GM18505 (cell line): ENCODE measurements around the gene TEX53.

ENCODE experiments used
- ATAC-seq: cut with Tn5 transposase; IDR thresholded peaks from one replicate; pipeline ENCODE4 v1.9.1; 2021; ENCODE audit not compliant: unreplicated experiment
- POLR2A ChIP-seq: IDR thresholded peaks from 4 replicates; pipeline ENCODE4 v1.6.1; 2011; ENCODE audit warnings: borderline replicate concordance; ENCODE audit not compliant: insufficient read depth, insufficient read length; ENCODE audit errors: extremely low read depth

TEX53 gene

DNA sequence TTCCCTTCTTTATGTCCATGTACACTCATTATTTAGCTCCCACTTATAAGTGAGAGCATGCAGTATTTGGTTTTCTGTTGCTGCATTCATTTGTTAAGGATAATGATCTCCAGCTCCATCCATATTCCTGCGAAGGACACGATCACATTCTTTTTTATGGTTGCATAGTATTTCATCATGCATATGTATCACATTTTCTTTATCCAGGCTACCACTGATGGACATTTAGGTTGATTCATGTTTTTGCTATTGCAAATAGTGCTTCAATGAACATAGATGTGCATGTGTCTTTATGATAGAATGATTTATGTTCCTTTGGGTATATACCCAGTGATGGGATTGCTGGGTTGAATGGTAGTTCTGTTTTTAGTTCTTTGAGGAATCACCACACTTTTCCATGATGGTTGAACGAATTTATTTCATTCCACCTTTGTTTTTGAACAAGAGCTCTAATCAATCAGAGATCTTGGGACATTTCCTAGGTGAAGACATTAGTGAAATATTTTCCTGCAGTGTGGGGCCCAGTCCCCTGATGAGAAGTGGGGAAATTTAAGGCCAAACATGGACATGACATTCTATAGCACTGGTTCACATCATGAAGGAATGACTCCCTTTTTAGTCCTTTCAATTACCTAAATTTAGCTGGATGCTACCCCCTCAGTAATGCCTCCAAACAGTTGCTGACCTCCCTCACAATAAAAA lies 31.5 kb upstream of the TEX53 start:
- no peak for ATAC-seq
- no peak for TF ChIP-seq POLR2A

- no peak for TF ChIP-seq POLR2A
- no peak for ATAC-seq
Observed at GRCh38 chr9:114688379-114688778, 30.8 kb upstream of the TEX53 start.

DNA sequence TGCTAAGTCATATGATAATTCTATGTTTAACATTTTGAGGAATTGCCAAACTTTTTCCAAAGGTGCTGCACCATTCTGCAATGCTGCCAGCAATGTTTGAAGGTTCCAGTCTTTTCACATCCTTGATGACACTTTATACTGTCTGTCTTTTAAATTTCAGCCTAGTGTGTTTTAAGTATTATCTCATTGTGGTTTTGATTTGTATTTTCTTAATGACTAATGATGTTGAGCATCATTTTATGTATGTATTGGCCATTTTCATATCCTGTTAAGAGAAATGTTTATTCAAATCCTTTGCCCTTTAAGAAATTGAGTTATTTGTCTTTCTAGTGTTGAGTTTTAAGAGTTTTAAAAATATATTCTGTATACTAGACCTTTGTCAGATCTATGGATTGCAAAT lies 29.4 kb upstream of the TEX53 start:
- ATAC-seq: no peak
- no peak for TF ChIP-seq POLR2A

- ATAC-seq: no peak
- no peak for TF ChIP-seq POLR2A
Observed at GRCh38 chr9:114685951-114686350, 28.3 kb upstream of the TEX53 start.

DNA sequence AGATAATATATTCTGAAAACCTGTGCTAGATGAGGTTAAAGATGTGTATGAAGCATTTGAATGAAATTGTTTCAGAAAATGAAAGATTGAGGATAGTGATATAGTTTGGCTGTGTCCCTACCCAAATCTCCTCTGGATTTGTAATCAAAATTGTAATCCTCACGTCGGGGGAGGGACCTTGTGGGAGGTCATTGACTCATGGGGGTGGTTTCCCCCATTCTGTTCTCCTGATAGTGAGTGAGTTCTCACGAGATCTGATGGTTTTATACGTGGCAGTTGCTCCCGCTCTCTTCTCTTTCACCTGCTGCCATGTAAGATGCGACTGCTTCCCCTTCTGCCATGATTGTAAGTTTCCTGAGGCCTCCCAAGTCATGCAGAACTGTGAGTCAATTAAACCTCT lies 26.4 kb upstream of the TEX53 start:
- no peak for TF ChIP-seq POLR2A
- no peak for ATAC-seq

- ATAC-seq: no peak
- no peak for TF ChIP-seq POLR2A
Observed at GRCh38 chr9:114682846-114683245, 25.2 kb upstream of the TEX53 start.

- no peak for TF ChIP-seq POLR2A
- peak; percentile 75 for ATAC-seq
Observed at GRCh38 chr9:114681594-114682332, 24.2 kb upstream of the TEX53 start, which contains the start of gene TEX48. Gene TEX48 (minus strand): TSS chr9:114682192. CDS start chr9:114671723, 10,469 bp downstream.

DNA sequence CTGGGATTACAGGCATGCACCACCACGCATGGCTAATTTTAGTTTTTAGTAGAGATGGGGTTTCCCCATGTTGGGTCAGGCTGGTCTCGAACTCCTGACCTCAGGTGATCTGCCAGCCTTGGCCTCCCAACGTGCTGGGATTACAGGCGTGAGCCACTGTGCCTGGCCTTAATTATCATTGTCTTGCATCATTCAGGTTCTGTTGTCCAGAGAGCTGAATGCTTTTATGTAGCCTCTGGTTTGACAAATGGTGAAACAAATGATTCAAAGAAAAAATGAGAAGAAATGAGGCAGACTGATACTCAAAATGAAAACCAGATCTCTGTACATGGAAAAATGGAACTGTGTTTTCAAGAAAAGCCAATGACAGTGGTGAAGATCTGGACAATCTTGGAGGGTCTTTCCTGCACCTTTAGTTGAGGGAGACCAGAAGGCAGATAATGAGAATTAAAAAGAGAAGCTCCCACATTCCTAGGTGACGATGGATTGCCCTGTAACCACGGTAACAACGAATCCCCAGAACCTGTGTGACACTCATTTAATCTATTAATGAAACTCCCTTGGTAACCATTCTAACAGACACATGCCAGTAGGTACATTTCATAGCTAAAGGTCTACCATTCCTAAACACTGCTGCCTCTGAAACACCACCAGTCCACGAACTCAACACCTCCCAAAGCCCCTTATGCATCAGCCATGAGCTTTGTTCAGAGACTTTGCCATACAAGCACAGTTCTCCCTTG lies 22.8 kb upstream of the TEX53 start:
- ATAC-seq: no peak
- no peak for TF ChIP-seq POLR2A

DNA sequence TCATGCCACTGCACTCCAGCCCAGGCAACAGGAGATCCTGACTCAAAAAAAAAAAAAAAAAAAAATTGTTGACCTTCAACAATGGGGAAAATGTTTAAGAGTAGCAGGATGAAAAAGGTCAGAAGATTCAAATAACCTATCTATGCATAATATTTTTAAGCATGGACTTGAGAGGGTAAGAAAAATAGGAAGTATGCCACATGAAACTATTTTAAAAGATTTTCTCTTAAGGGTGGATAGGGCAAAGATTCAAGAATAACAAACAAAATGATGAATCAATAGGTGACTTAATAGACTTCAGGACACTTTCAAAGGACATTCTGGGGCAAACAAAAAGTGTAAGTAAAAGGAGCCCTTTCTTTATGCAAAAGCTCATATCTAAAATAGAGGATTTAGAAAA lies 21.2 kb upstream of the TEX53 start:
- no peak for TF ChIP-seq POLR2A
- no peak for ATAC-seq

DNA sequence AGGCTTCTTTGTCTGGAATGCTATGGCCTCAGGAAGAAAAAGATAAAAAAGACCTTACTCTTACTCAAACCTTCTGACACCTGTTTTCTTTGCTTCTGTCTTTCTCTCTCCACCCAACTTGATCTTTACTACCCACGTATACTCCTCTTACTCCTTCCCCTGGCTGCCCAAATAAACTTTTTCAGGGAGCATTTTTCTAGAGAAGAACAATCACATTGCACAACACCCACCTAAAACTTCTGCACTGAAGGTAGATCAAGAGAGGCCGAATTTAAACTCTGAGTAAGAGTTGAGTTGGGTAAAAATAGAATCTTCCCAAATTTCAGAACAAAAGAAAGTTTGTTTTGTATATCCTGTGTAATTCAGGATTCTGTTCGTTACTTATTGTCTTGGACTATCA lies 20.5 kb upstream of the TEX53 start:
- TF ChIP-seq POLR2A: no peak
- no peak for ATAC-seq

- no peak for TF ChIP-seq POLR2A
- ATAC-seq: no peak
Observed at GRCh38 chr9:114677418-114677817, 19.8 kb upstream of the TEX53 start.

DNA sequence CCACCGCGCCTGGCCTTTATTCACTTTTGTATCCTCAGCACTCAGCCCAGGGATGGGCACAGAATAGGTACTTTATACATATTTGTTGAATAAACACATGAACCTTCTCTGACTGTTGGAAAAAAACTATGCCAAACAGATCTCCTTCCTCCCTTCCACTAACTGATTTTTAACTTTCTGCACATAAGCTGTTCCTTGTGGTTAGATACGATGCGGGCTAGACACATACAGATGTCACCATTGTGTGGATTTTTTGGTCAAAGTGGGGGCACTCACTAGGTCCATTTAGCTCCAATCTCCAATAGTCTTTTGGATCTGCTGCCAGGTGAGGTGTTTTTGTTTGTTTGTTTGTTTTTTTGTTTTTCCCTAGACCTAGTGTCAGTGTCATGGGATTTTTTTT lies 19.3 kb upstream of the TEX53 start:
- TF ChIP-seq POLR2A: no peak
- no peak for ATAC-seq

DNA sequence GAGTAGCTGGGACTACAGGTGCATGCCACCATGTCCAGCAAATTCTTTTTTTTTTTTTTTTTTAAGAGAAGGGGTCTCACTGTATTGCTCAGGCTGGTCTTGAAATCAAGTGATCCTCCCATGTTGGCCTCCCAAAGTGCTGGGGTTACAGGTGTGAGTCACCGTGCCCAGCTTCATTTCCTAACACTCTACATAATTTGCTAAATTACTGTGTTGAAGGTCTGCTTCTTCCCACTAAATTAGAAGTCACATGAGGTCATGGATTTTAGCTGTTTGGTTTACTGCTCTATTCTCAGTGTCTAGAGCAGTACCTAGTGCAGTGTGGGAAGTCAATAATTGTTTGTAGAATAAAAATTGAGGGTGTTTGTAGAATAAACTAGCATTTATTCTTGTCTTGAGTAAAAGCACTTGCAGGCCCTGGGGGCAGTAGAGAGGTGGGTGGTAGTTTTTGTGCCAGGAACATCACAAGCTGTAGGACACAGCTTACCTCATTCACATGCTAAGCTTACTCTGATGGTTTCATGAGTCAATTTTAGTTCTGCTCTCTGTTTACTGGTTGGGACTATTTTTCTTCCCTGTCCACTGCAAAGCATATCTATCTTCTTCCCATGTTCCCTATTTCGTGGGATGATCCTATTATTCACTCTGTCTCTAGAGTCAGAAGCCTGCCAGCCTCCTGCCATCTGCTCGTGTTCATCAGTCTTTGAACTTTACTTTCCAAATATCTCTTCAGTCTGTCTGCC lies 17.4 kb upstream of the TEX53 start:
- TF ChIP-seq POLR2A: no peak
- ATAC-seq: no peak
